CD4-positive, alpha-beta T cell (primary cell): ENCODE measurements around the gene TCP11. TPM values are rescaled to one million over a fixed set of nuclear protein-coding genes. Genes with fewer than 3 reads are reported as not detected.

Source experiments
- ATAC-seq: fragments of 200-7000 bp; cut with Tn5 transposase; one replicate; pipeline ENCODE4 v1.10.0; 2022; ENCODE audit warnings: mild to moderate bottlenecking; ENCODE audit not compliant: poor library complexity
- CTCF ChIA-PET: fragments of 350-600 bp; sonication (Branson Sonifier 250); formaldehyde crosslinking; loops from one replicate; lab custom pipeline; 2021; ENCODE audit warnings: antibody characterized with exemption, inconsistent platforms; lab: Charles Lee
- POLR2A ChIA-PET: fragments of 350-600 bp; sonication (Branson Sonifier 250); formaldehyde crosslinking; loops from one replicate; lab custom pipeline; 2021; ENCODE audit warnings: antibody characterized with exemption, inconsistent platforms; lab: Charles Lee
- DNase-seq, 14 experiments: peaks; one replicate each; pipeline ENCODE4 v3.0.0-alpha.2; 2013 to 2020; ENCODE audit warnings: mixed read lengths in 2 of 14
- H3K27ac ChIP-seq, 2 donors: one replicate each; pipeline versions ENCODE4 v1.5.1 to v1.7.0; 2013; ENCODE audit warnings: low read length in 2 of 2, low read depth in 1 of 2, mild to moderate bottlenecking in 1 of 2
- H3K27me3 ChIP-seq, 2 experiments: 1 replicate in 1 of 2; 2 replicates in 1 of 2; pipeline versions ENCODE4 v1.6.1 to v1.7.0; 2013; ENCODE audit warnings: low read length in 2 of 2, control low read depth in 1 of 2, mild to moderate bottlenecking in 1 of 2, moderate library complexity in 1 of 2; ENCODE audit not compliant: insufficient read depth in 2 of 2, control insufficient read depth in 1 of 2
- H3K36me3 ChIP-seq: one replicate; pipeline ENCODE4 v1.6.1; 2013; ENCODE audit warnings: low read length, control low read depth; ENCODE audit not compliant: insufficient read depth
- H3K4me1 ChIP-seq: one replicate; pipeline ENCODE4 v1.6.1; 2013; ENCODE audit warnings: low read length, control low read depth; ENCODE audit not compliant: insufficient read depth
- H3K4me3 ChIP-seq: one replicate; pipeline ENCODE4 v1.5.1; 2013; ENCODE audit warnings: mild to moderate bottlenecking, low read length, moderate library complexity
- H3K9me3 ChIP-seq, 2 experiments: 1 replicate in 1 of 2; 2 replicates in 1 of 2; pipeline versions ENCODE4 v1.6.1 to v1.7.0; 2013; ENCODE audit warnings: low read length in 2 of 2, mild to moderate bottlenecking in 2 of 2, control low read depth in 1 of 2, moderate library complexity in 1 of 2; ENCODE audit not compliant: control insufficient read depth in 1 of 2, insufficient read depth in 1 of 2
- H3K27ac Mint-ChIP-seq: one replicate; pipeline ENCODE4 v1.8.0; 2020; ENCODE audit warnings: mixed read lengths
- H3K27me3 Mint-ChIP-seq: one replicate; pipeline ENCODE4 v1.8.0; 2021; ENCODE audit warnings: mixed read lengths
- H3K36me3 Mint-ChIP-seq: one replicate; pipeline ENCODE4 v1.8.0; 2021; ENCODE audit warnings: low read depth, mixed read lengths
- H3K4me1 Mint-ChIP-seq: one replicate; pipeline ENCODE4 v1.8.0; 2021; ENCODE audit warnings: low read depth, mixed read lengths
- H3K4me3 Mint-ChIP-seq: one replicate; pipeline ENCODE4 v1.8.0; 2020; ENCODE audit warnings: mild to moderate bottlenecking, mixed read lengths
- H3K9me3 Mint-ChIP-seq: one replicate; pipeline ENCODE4 v1.8.0; 2020; ENCODE audit warnings: mixed read lengths
- intact Hi-C, 2 experiments: fragments of 100-400 bp; cut with DNase I in 1 of 2; cut with micrococcal nuclease in 1 of 2; formaldehyde crosslinking; loops; one replicate each; pipeline versions ENCODE4 v1.15.1 to v1.9.0; 2023 to 2025; cut with DNase I, micrococcal nuclease
- total RNA-seq, 174 experiments: library from RNA in 2 of 174; stranded (reverse) in 2 of 174; gene quantifications; one replicate each; pipeline ENCODE4 v1.2.3 and lab custom pipeline; 2021 to 2026
- TF ChIP-seq, protein P1 (sequence below): fragments of 200-600 bp; IDR thresholded peaks from one replicate; pipeline ENCODE4 v1.8.0; 2022; ENCODE audit warnings: antibody characterized with exemption, mild to moderate bottlenecking

The TCP11 gene
- total RNA-seq, 2 experiments from 2014 or later = not detected

DNA sequence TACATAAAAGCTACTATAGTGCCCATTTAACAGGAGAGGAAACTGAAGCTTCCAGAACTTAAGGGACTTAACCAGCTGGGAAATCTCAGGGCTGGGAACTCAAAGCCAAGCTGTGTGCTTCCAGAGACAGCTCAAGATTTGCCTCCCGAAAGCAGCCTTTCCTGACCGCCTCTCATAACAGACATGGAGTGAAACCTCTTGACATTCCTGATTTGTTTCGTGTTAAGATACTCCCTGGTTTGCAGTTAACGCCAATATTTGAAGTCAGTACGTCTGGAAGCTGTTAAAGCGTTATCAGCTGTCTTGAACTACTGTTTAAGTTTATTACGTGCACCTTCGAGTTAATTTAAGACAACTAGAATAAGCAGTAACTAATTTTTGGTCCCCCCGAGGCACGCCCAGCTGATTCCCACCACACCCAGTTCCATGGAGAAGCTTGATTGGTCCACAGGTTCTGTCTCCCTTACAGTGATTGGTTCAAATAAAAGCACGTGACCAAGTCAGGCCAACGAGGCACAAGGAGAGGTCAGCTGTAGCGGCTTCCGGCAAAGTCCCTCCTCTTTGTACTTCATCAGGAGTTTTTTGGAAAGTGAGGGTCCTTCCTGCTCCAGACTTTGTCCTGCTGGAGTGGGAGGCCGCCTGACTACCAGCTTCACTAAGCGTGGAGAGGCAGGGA lies 8.9 kb upstream of the TCP11 start:
- Histone ChIP-seq H3K4me3 (no peak overlapping the region), H3K9me3 (no peaks in the 10 kb centered on the region), H3K27ac (no peak overlapping the region), H3K4me1 (no peaks in the 10 kb centered on the region), H3K27me3 (no peaks in the 10 kb centered on the region), H3K36me3 (no peaks in the 10 kb centered on the region)
- ATAC-seq = no peak
- POLR2A ChIA-PET = no interaction called here
- intact Hi-C loops = no loop called here
- no peak overlapping the region for H3K4me3 Mint-ChIP-seq
- H3K9me3 Mint-ChIP-seq = no peaks in the 10 kb centered on the region
- peaks cover 6% of the 10 kb centered on the region for H3K27me3 Mint-ChIP-seq
- H3K27ac Mint-ChIP-seq = no peak overlapping the region
- TF ChIP-seq, protein P1, sequence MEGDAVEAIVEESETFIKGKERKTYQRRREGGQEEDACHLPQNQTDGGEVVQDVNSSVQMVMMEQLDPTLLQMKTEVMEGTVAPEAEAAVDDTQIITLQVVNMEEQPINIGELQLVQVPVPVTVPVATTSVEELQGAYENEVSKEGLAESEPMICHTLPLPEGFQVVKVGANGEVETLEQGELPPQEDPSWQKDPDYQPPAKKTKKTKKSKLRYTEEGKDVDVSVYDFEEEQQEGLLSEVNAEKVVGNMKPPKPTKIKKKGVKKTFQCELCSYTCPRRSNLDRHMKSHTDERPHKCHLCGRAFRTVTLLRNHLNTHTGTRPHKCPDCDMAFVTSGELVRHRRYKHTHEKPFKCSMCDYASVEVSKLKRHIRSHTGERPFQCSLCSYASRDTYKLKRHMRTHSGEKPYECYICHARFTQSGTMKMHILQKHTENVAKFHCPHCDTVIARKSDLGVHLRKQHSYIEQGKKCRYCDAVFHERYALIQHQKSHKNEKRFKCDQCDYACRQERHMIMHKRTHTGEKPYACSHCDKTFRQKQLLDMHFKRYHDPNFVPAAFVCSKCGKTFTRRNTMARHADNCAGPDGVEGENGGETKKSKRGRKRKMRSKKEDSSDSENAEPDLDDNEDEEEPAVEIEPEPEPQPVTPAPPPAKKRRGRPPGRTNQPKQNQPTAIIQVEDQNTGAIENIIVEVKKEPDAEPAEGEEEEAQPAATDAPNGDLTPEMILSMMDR = no peak
- H3K36me3 Mint-ChIP-seq = no peaks in the 10 kb centered on the region
- CTCF ChIA-PET = interaction anchor here (2.5 kb wide), 1 partner anchor 11 kb away, joined by 10 read pairs; no protein-coding TSS in a partner anchor
- DNase-seq = no peak
- H3K4me1 Mint-ChIP-seq = no peaks in the 10 kb centered on the region

DNA sequence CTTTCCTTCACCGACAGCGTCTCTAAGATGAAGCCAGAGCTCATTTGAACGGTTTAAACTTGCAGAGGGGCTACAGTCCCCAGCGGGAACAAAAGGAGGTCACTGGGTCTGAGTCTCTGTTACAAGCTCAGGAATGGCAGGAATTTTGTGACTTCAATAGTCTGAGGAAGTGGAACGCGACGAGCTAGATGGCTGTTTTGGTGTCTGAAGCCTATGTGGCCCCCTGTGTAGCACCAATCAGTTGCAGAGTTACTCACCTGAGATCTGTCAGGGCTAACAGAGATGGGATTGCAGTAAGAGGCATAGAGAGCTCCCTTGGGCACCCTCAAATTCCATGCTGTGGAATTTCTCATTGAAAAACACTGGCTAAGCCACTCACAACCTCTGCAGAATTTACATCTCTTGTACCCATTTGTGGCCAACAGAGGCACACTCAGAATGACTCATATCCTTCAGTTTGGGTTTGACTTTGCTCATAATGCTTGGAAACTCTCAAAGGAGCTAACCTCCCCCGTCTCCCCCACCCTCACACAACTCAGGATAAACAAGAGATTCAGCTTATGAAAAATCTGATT lies 7.1 kb upstream of the TCP11 start:
- no peak for ATAC-seq
- POLR2A ChIA-PET = no interaction called here

GRCh38 chr6:35147486-35147885 lies 6.3 kb upstream of the TCP11 start:
- H3K4me1 Mint-ChIP-seq = no peaks in the 10 kb centered on the region

More for the DNA sequence above, 7.1 kb upstream of the TCP11 start:
- H3K4me3 ChIP-seq = no peak overlapping the region
- H3K4me3 Mint-ChIP-seq = no peak overlapping the region
- no peaks in the 10 kb centered on the region for H3K9me3 ChIP-seq
- intact Hi-C loops = no loop called here
- TF ChIP-seq, protein P1 = no peak
- H3K27ac ChIP-seq = no peak overlapping the region
- H3K9me3 Mint-ChIP-seq = no peaks in the 10 kb centered on the region
- H3K4me1 Mint-ChIP-seq = no peaks in the 10 kb centered on the region
- no peak overlapping the region for H3K27ac Mint-ChIP-seq
- H3K4me1 ChIP-seq = no peaks in the 10 kb centered on the region
- H3K27me3 Mint-ChIP-seq = peaks cover 6% of the 10 kb centered on the region
- H3K27me3 ChIP-seq = no peaks in the 10 kb centered on the region
- CTCF ChIA-PET = interaction anchor here (0.6 kb wide), 1 partner anchor 53 kb away, joined by 3 read pairs; no protein-coding TSS in a partner anchor
- no peak for DNase-seq
- no peaks in the 10 kb centered on the region for H3K36me3 ChIP-seq
- no peaks in the 10 kb centered on the region for H3K36me3 Mint-ChIP-seq

More at GRCh38 chr6:35147486-35147885, 6.3 kb upstream of the TCP11 start:
- Mint-ChIP-seq H3K27ac (no peak overlapping the region), H3K27me3 (peaks cover 9% of the 10 kb centered on the region), H3K36me3 (no peaks in the 10 kb centered on the region), H3K9me3 (no peaks in the 10 kb centered on the region), H3K4me3 (no peak overlapping the region)
- no peaks in the 10 kb centered on the region for H3K4me1 ChIP-seq
- no peak overlapping the region for H3K27ac ChIP-seq
- no peaks in the 10 kb centered on the region for H3K36me3 ChIP-seq
- intact Hi-C loops = no loop called here
- POLR2A ChIA-PET = no interaction called here
- ATAC-seq (no peak), DNase-seq (no peak)
- no peaks in the 10 kb centered on the region for H3K27me3 ChIP-seq
- no peak overlapping the region for H3K4me3 ChIP-seq
- no peaks in the 10 kb centered on the region for H3K9me3 ChIP-seq
- CTCF ChIA-PET = interaction anchor here (0.6 kb wide), 1 partner anchor 9 kb away, joined by 3 read pairs; no protein-coding TSS in a partner anchor
- TF ChIP-seq, protein P1 = no peak
